ENCODE results near the gene ZNF652. TPM values are rescaled to one million over a fixed set of nuclear protein-coding genes. Genes with fewer than 3 reads are reported as not detected.

ZNF652 gene
- total and polyA plus RNA-seq, 2 of the 4 experiments (the other 2 are of a cell fraction): 3.6 to 8.8 TPM

DNA sequence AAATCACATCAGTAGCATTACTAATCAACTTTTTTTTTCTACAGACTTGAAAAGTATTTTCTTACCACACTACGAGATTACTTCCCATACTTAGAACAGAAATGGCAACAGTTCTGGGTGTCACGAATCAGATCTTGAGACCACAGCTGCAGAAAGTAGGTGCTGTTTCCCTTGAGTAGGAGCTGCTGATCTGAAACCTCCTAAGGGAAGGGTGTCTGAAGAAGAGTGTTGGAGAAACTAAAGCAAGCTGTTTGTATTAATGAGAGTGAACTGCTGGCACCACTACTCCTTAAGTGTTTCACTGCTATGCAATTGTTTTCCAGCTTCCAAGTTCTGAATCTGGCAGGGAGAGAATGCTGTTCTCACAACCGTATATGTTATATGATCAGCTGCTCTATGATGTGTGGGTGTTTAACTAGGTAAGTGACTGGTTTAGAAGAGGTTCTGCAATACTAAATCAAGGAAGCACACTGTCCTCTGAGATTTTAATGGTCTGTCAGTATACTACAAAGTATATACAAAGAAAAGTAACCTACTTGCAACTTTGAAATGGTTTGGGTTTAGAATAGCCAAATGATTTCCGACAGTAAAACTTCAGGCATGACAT, 3.3 kb downstream of the ZNF652 start:
- no peak overlapping the region for H3K18ac ChIP-seq (ENCODE audit: low read depth, low read length)
- H4K5ac ChIP-seq (ENCODE audit: low read depth, low read length): no peak overlapping the region
- intact Hi-C loops (cut with micrococcal nuclease): no loop called here
- H2AK5ac ChIP-seq (ENCODE audit: low read depth, low read length): no peak overlapping the region
- no peak overlapping the region for H3K9ac ChIP-seq (ENCODE audit: low read depth, low read length)
- WGBS, 2 experiments (ENCODE audit: extremely low coverage in 2 of 2, insufficient read length in 1 of 2): no CpG with 5 or more reads among the region's 4 CpGs
- no peaks in the 10 kb centered on the region for H3K36me3 ChIP-seq (ENCODE audit: control insufficient read depth, insufficient read depth, low read length)
- H3K23ac ChIP-seq (ENCODE audit: low read depth, low read length): 0 out of 2 replicates have a peak overlapping the region, but pooled peaks have one; percentile 31
- no peak overlapping the region for H3K4me3 ChIP-seq (ENCODE audit: insufficient read depth, low read depth, low read length)
- H3K4ac ChIP-seq (ENCODE audit: low read depth, low read length): no peak overlapping the region
- H3K4me2 ChIP-seq (ENCODE audit: low read depth, low read length): peak overlapping the region; percentile 41
- in situ Hi-C loops (cut with MboI; ENCODE audit: low sequenced_read_pairs): no loop called here
- dilution Hi-C loops (cut with HindIII; ENCODE audit: low sequenced_read_pairs, unreplicated experiment): no loop called here
- ChIA-PET POLR2A (ENCODE audit: unreplicated experiment) (no interaction called here), CTCF (no interaction called here)
- H3K9me1 ChIP-seq (ENCODE audit: insufficient read depth, low read length): peaks cover 5% of the 10 kb centered on the region; the same call in 1 of the 2 replicates
- no peak overlapping the region for H2AK9ac ChIP-seq (replicated peaks; ENCODE audit: low read depth, low read length, poor library complexity)
- BruUV-seq (replicated peaks): TSS peak; percentile 21
- no peak overlapping the region for H4K91ac ChIP-seq (ENCODE audit: insufficient read depth, low read depth, low read length)
- H3K27me3 ChIP-seq (ENCODE audit: control insufficient read depth, insufficient read depth, low read length): no peaks in the 10 kb centered on the region
- H3K9me3 ChIP-seq (ENCODE audit: control insufficient read depth, insufficient read depth, low read length): no peaks in the 10 kb centered on the region
- no peak overlapping the region for H4K8ac ChIP-seq (ENCODE audit: low read depth in 2 of 2, low read length in 2 of 2)
- H2BK5ac ChIP-seq (ENCODE audit: low read depth, low read length, poor library complexity, severe bottlenecking): no peak overlapping the region
- peaks cover 55% of the 10 kb centered on the region for H4K20me1 ChIP-seq (ENCODE audit: insufficient read depth, low read length)
- peaks cover 6% of the 10 kb centered on the region; the same call in 1 of the 2 replicates for H3K4me1 ChIP-seq (ENCODE audit: control insufficient read depth, insufficient read depth, low read length)
- H3K79me1 ChIP-seq (ENCODE audit: low read depth in 1 of 2, low read length in 2 of 2): peaks cover 18 to 46% of the 10 kb centered on the region in 2 experiments
- TF ChIP-seq SMC3 (IDR thresholded peaks at IDR 0.05; ENCODE audit: low read depth, low read length): no peak
- no peak for TF ChIP-seq RAD21 (IDR thresholded peaks at IDR 0.05; ENCODE audit: low read length)
- TF ChIP-seq RCOR1 (IDR thresholded peaks at IDR 0.05; ENCODE audit: insufficient replicate concordance, low read length): no peak
- TF ChIP-seq, protein P1, sequence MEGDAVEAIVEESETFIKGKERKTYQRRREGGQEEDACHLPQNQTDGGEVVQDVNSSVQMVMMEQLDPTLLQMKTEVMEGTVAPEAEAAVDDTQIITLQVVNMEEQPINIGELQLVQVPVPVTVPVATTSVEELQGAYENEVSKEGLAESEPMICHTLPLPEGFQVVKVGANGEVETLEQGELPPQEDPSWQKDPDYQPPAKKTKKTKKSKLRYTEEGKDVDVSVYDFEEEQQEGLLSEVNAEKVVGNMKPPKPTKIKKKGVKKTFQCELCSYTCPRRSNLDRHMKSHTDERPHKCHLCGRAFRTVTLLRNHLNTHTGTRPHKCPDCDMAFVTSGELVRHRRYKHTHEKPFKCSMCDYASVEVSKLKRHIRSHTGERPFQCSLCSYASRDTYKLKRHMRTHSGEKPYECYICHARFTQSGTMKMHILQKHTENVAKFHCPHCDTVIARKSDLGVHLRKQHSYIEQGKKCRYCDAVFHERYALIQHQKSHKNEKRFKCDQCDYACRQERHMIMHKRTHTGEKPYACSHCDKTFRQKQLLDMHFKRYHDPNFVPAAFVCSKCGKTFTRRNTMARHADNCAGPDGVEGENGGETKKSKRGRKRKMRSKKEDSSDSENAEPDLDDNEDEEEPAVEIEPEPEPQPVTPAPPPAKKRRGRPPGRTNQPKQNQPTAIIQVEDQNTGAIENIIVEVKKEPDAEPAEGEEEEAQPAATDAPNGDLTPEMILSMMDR (conservative IDR thresholded peaks at IDR 0.05; ENCODE audit: low read depth, low read length): no peak
- no peak overlapping the region for H3K56ac ChIP-seq (ENCODE audit: extremely low read depth, insufficient read depth, low read length)
- ATAC-seq (ENCODE audit: low read depth) (no peak), DNase-seq (no peak)
- no peak overlapping the region for H2BK15ac ChIP-seq (ENCODE audit: low read depth, low read length)
- no peak overlapping the region for H2AFZ ChIP-seq (replicated peaks; ENCODE audit: low read length, poor library complexity)
- H3K27ac ChIP-seq (ENCODE audit: insufficient read depth, low read length): no peak overlapping the region
- H3K14ac ChIP-seq (replicated peaks; ENCODE audit: low read depth, low read length): no peak overlapping the region
- H2BK20ac ChIP-seq (ENCODE audit: low read depth, low read length): no peak overlapping the region
- H2BK120ac ChIP-seq (ENCODE audit: low read depth, low read length): no peak overlapping the region

All from IMR-90 (cell line).